Measurements from ENCODE around the gene PPP1R15A.

GRCh38 chr19:48830965-48831364 lies 41.3 kb upstream of the PPP1R15A start:
- TF ChIP-seq, protein P1, sequence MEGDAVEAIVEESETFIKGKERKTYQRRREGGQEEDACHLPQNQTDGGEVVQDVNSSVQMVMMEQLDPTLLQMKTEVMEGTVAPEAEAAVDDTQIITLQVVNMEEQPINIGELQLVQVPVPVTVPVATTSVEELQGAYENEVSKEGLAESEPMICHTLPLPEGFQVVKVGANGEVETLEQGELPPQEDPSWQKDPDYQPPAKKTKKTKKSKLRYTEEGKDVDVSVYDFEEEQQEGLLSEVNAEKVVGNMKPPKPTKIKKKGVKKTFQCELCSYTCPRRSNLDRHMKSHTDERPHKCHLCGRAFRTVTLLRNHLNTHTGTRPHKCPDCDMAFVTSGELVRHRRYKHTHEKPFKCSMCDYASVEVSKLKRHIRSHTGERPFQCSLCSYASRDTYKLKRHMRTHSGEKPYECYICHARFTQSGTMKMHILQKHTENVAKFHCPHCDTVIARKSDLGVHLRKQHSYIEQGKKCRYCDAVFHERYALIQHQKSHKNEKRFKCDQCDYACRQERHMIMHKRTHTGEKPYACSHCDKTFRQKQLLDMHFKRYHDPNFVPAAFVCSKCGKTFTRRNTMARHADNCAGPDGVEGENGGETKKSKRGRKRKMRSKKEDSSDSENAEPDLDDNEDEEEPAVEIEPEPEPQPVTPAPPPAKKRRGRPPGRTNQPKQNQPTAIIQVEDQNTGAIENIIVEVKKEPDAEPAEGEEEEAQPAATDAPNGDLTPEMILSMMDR (IDR thresholded peaks at IDR 0.05), result no peak
- TF ChIP-seq POLR2A (IDR thresholded peaks at IDR 0.05; ENCODE audit: low read depth) (no peak), POLR2AphosphoS5 (IDR thresholded peaks at IDR 0.05) (no peak), EP300 (IDR thresholded peaks at IDR 0.05) (no peak)

Measured in esophagus muscularis mucosa (tissue), 4 donors.